PC-3 (cell line): Measurements from ENCODE around the gene DNHD1. TPM values are rescaled to one million over a fixed set of nuclear protein-coding genes. Genes with fewer than 3 reads are reported as not detected.
"Not testable (repeated sequence)": the region's sequence is repeated elsewhere in the genome, so short reads cannot be mapped to it uniquely, and the experiment has no call there.

Source experiments
- ATAC-seq: fragments of 200-7000 bp; cut with Tn5 transposase; 2 replicates; pipeline ENCODE4 v1.9.1; 2020; ENCODE audit warnings: mild to moderate bottlenecking, moderate library complexity
- BruUV-seq: library from RNA; stranded (reverse); fragments of 400-500 nt; replicated peaks from 2 replicates; lab custom pipeline; 2021; lab: Mats Ljungman, UMichigan
- CTCF ChIA-PET: fragments of 300-600 bp; sonication (Branson Sonifier 250); formaldehyde crosslinking; loops from one replicate; lab custom pipeline; 2022; ENCODE audit warnings: antibody characterized with exemption; lab: Charles Lee
- POLR2A ChIA-PET: fragments of 300-600 bp; sonication (Branson Sonifier 250); formaldehyde crosslinking; loops from one replicate; lab custom pipeline; 2022; ENCODE audit warnings: antibody characterized with exemption; ENCODE audit not compliant: unreplicated experiment; lab: Charles Lee
- DNase-seq: peaks from one replicate; pipeline ENCODE4 v3.0.0-alpha.2; 2015
- H2AFZ ChIP-seq: fragments of 300-600 bp; sonication (generic); 2 replicates; pipeline ENCODE4 v1.6.0; 2016; ENCODE audit warnings: antibody characterized with exemption, low read length
- H3F3A ChIP-seq: fragments of 300-600 bp; sonication (generic); one replicate; pipeline ENCODE4 v1.6.0; 2017; ENCODE audit warnings: antibody characterized with exemption, low read length, control low read depth, mild to moderate bottlenecking; ENCODE audit not compliant: unreplicated experiment
- H3K27ac ChIP-seq: fragments of 300-600 bp; sonication (generic); 2 replicates; pipeline ENCODE4 v1.5.1; 2016; ENCODE audit warnings: mild to moderate bottlenecking, low read length
- H3K27me3 ChIP-seq: fragments of 300-600 bp; sonication (generic); 2 replicates; pipeline ENCODE4 v1.6.1; 2016; ENCODE audit warnings: low read length, mixed read lengths
- H3K36me3 ChIP-seq: fragments of 300-600 bp; sonication (generic); 2 replicates; pipeline ENCODE4 v1.6.1; 2016; ENCODE audit warnings: low read depth, mixed run types, low read length, mixed read lengths
- H3K4me1 ChIP-seq: fragments of 300-600 bp; sonication (generic); 2 replicates; pipeline ENCODE4 v1.5.1; 2016; ENCODE audit warnings: low read length; ENCODE audit not compliant: insufficient read depth
- H3K4me2 ChIP-seq: fragments of 300-600 bp; sonication (generic); 2 replicates; pipeline ENCODE4 v1.6.0; 2016; ENCODE audit warnings: low read length
- H3K4me3 ChIP-seq: fragments of 300-600 bp; sonication (generic); 2 replicates; pipeline ENCODE4 v1.5.1; 2016; ENCODE audit warnings: mild to moderate bottlenecking, low read length, mixed read lengths
- H3K79me2 ChIP-seq: fragments of 300-600 bp; sonication (generic); 2 replicates; pipeline ENCODE4 v1.6.1; 2017; ENCODE audit warnings: low read length, mixed read lengths
- H3K9ac ChIP-seq: fragments of 300-600 bp; sonication (generic); 2 replicates; pipeline ENCODE4 v1.6.0; 2016; ENCODE audit warnings: mild to moderate bottlenecking, low read length
- H3K9me2 ChIP-seq: fragments of 300-600 bp; sonication (generic); replicated peaks from 2 replicates; pipeline ENCODE4 v1.6.1; 2016; ENCODE audit warnings: mixed run types, low read length, mixed read lengths
- H3K9me3 ChIP-seq: fragments of 300-600 bp; sonication (generic); 2 replicates; pipeline ENCODE4 v1.6.1; 2016; ENCODE audit warnings: low read length, mixed read lengths
- H4K20me1 ChIP-seq: fragments of 300-600 bp; sonication (generic); 2 replicates; pipeline ENCODE4 v1.6.1; 2016; ENCODE audit warnings: low read length, mixed read lengths
- EZH2 ChIP-seq: fragments of 300-600 bp; sonication (generic); IDR thresholded peaks from one replicate; pipeline ENCODE4 v1.6.1; 2017; ENCODE audit warnings: antibody characterized with exemption, mild to moderate bottlenecking, low read length; ENCODE audit not compliant: unreplicated experiment
- EZH2phosphoT487 ChIP-seq: fragments of 300-600 bp; sonication (generic); IDR thresholded peaks from 2 replicates; pipeline ENCODE4 v1.6.1; 2018; ENCODE audit warnings: mild to moderate bottlenecking, antibody characterized with exemption, low read length, borderline replicate concordance
- intact Hi-C: fragments of 100-400 bp; cut with micrococcal nuclease; formaldehyde crosslinking; loops from 2 replicates; pipeline ENCODE4 v1.9.0; 2023
- total RNA-seq: library from RNA; depleted of rRNA; stranded (reverse); fragments of >200 nt; gene quantifications from 2 replicates; pipeline ENCODE4 v1.2.3, GENCODE V29; 2014
- TF ChIP-seq, protein P1 (sequence below): fragments of 300-600 bp; sonication (generic); conservative IDR thresholded peaks from 2 replicates; pipeline ENCODE4 v1.5.1; 2017; ENCODE audit warnings: antibody characterized with exemption, low read depth, mild to moderate bottlenecking, low read length

Gene DNHD1
- total RNA-seq, 1 experiment from 2014 or later = 9.3 TPM

DNA sequence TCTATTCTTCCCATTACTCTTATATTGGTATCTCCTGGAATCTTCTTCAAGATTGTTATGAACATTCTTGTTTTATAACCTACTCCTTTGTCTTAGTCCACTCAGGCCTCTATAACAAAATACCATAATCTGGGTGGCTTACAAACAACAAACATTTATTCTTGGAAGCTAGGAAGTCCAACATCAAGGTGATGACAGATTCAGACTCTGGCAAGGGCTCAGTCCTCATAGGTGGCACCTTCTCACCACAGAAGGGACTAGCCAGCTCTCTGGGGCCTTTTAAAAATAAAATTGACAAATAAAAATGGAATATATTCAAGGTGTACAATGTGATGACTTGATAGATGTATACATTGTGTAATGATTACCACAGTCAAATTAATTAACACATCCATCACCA, 19.8 kb downstream of the DNHD1 start:
- Histone ChIP-seq H2AFZ (no peak overlapping the region), H3K79me2 (no peaks in the 10 kb centered on the region), H4K20me1 (no peaks in the 10 kb centered on the region), H3K27ac (no peak overlapping the region), H3K9me2 (no peaks in the 10 kb centered on the region), H3K4me3 (no peak overlapping the region), H3K4me2 (no peak overlapping the region), H3K36me3 (peaks cover 6% of the 10 kb centered on the region; the same call in 1 of the 2 replicates), H3K9me3 (no peaks in the 10 kb centered on the region), H3K4me1 (no peaks in the 10 kb centered on the region), H3F3A (no peaks in the 10 kb centered on the region), H3K9ac (no peak overlapping the region), H3K27me3 (no peaks in the 10 kb centered on the region)
- ChIA-PET POLR2A (no interaction called here), CTCF (no interaction called here)
- ATAC-seq (no peak), DNase-seq (no peak)
- TF ChIP-seq EZH2 (no peak), EZH2phosphoT487 (no peak)
- TF ChIP-seq, protein P1, sequence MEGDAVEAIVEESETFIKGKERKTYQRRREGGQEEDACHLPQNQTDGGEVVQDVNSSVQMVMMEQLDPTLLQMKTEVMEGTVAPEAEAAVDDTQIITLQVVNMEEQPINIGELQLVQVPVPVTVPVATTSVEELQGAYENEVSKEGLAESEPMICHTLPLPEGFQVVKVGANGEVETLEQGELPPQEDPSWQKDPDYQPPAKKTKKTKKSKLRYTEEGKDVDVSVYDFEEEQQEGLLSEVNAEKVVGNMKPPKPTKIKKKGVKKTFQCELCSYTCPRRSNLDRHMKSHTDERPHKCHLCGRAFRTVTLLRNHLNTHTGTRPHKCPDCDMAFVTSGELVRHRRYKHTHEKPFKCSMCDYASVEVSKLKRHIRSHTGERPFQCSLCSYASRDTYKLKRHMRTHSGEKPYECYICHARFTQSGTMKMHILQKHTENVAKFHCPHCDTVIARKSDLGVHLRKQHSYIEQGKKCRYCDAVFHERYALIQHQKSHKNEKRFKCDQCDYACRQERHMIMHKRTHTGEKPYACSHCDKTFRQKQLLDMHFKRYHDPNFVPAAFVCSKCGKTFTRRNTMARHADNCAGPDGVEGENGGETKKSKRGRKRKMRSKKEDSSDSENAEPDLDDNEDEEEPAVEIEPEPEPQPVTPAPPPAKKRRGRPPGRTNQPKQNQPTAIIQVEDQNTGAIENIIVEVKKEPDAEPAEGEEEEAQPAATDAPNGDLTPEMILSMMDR = no peak
- no TSS peak for BruUV-seq
- intact Hi-C loops = no loop called here

- TF ChIP-seq, protein P1 = no peak
- TF ChIP-seq EZH2 (no peak), EZH2phosphoT487 (no peak)
- no TSS peak for BruUV-seq
- H3K79me2 ChIP-seq = no peaks in the 10 kb centered on the region
- ChIA-PET CTCF (no interaction called here), POLR2A (no interaction called here)
- no peak overlapping the region for H3K9ac ChIP-seq
- no peak for DNase-seq
- peaks cover 6% of the 10 kb centered on the region; the same call in 1 of the 2 replicates for H3K36me3 ChIP-seq
- H3K9me2 ChIP-seq = no peaks in the 10 kb centered on the region
- intact Hi-C loops = no loop called here
- H3K4me3 ChIP-seq = no peak overlapping the region
- peak; percentile 6; the same call in 1 of the 2 replicates for ATAC-seq
- no peaks in the 10 kb centered on the region for H3K9me3 ChIP-seq
- no peak overlapping the region for H2AFZ ChIP-seq
- H3K27ac ChIP-seq = no peak overlapping the region
- no peaks in the 10 kb centered on the region for H3K27me3 ChIP-seq
- peaks cover 9% of the 10 kb centered on the region for H3F3A ChIP-seq
- peaks cover 17% of the 10 kb centered on the region for H3K4me1 ChIP-seq
- no peak overlapping the region for H3K4me2 ChIP-seq
- no peaks in the 10 kb centered on the region for H4K20me1 ChIP-seq
Observed at GRCh38 chr11:6520265-6520664, 23.2 kb downstream of the DNHD1 start.

GRCh38 chr11:6521946-6522345, 24.9 kb downstream of the DNHD1 start:
- DNase-seq, H3K9me3 ChIP-seq, H3K4me2 ChIP-seq, H3K79me2 ChIP-seq, H3K9me2 ChIP-seq, POLR2A ChIA-PET, CTCF ChIA-PET, BruUV-seq, H3K9ac ChIP-seq, H3K4me3 ChIP-seq, intact Hi-C loops, H3K27me3 ChIP-seq, H3K36me3 ChIP-seq, H3K27ac ChIP-seq, H2AFZ ChIP-seq, H4K20me1 ChIP-seq, H3F3A ChIP-seq, ATAC-seq: not testable (repeated sequence)
- peaks cover 17% of the 10 kb centered on the region for H3K4me1 ChIP-seq
